Panc1 (cell line): ENCODE data around the gene G0S2.

Source experiments
- CTCF ChIP-seq: fragments of 450-650 bp; IDR thresholded peaks from 2 replicates; pipeline ENCODE4 v1.5.1; 2017; ENCODE audit warnings: mild to moderate bottlenecking
- POLR2AphosphoS5 ChIP-seq: IDR thresholded peaks from 2 replicates; pipeline ENCODE4 v1.6.1; 2012; ENCODE audit warnings: mild to moderate bottlenecking, low read depth, low read length, moderate library complexity
- TF ChIP-seq, protein P1 (sequence below), 2 experiments: IDR thresholded peaks; 2 replicates each; pipeline ENCODE4 v1.6.1; 2011 to 2012; ENCODE audit warnings: low read depth in 2 of 2, control low read depth in 1 of 2, low read length in 1 of 2, mild to moderate bottlenecking in 1 of 2, moderate library complexity in 1 of 2; ENCODE audit not compliant: insufficient read depth in 1 of 2

GRCh38 chr1:209625791-209626285 lies 49.4 kb upstream of the G0S2 start:
- TF ChIP-seq CTCF (no peak), POLR2AphosphoS5 (no peak)
- TF ChIP-seq, protein P1, sequence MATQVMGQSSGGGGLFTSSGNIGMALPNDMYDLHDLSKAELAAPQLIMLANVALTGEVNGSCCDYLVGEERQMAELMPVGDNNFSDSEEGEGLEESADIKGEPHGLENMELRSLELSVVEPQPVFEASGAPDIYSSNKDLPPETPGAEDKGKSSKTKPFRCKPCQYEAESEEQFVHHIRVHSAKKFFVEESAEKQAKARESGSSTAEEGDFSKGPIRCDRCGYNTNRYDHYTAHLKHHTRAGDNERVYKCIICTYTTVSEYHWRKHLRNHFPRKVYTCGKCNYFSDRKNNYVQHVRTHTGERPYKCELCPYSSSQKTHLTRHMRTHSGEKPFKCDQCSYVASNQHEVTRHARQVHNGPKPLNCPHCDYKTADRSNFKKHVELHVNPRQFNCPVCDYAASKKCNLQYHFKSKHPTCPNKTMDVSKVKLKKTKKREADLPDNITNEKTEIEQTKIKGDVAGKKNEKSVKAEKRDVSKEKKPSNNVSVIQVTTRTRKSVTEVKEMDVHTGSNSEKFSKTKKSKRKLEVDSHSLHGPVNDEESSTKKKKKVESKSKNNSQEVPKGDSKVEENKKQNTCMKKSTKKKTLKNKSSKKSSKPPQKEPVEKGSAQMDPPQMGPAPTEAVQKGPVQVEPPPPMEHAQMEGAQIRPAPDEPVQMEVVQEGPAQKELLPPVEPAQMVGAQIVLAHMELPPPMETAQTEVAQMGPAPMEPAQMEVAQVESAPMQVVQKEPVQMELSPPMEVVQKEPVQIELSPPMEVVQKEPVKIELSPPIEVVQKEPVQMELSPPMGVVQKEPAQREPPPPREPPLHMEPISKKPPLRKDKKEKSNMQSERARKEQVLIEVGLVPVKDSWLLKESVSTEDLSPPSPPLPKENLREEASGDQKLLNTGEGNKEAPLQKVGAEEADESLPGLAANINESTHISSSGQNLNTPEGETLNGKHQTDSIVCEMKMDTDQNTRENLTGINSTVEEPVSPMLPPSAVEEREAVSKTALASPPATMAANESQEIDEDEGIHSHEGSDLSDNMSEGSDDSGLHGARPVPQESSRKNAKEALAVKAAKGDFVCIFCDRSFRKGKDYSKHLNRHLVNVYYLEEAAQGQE (IDR thresholded peaks at IDR 0.05; ENCODE audit: insufficient read depth in 1 of 2, low read depth in 2 of 2, low read length in 1 of 2), result no peak
